CD4-positive, alpha-beta T cell treated with Interferon alpha-2 for 1 hour (primary cell): ENCODE data around the gene ENTPD5.
"Not testable (repeated sequence)": the region's sequence is repeated elsewhere in the genome, so short reads cannot be mapped to it uniquely, and the experiment has no call there.

Experiments
- DNase-seq, 2 donors: peaks; one replicate each; pipeline ENCODE4 v3.0.0-alpha.2; 2020 to 2022

The ENTPD5 gene

GRCh38 chr14:74005664-74006063, 13.4 kb downstream of the ENTPD5 start:
- DNase-seq, result not testable (repeated sequence)

- DNase-seq, result no peak
Observed at GRCh38 chr14:73998726-73999125, 20.4 kb downstream of the ENTPD5 start.

- no peak for DNase-seq
Observed at GRCh38 chr14:73997944-73998447, 21.1 kb downstream of the ENTPD5 start.

GRCh38 chr14:73997108-73997943, 21.8 kb downstream of the ENTPD5 start:
- DNase-seq, result no peak

- DNase-seq, result no peak
Observed at GRCh38 chr14:73996731-73997107, 22.4 kb downstream of the ENTPD5 start.

GRCh38 chr14:73995977-73996378, 23.1 kb downstream of the ENTPD5 start:
- no peak for DNase-seq

GRCh38 chr14:73994926-73995325, 24.2 kb downstream of the ENTPD5 start:
- DNase-seq, result not testable (repeated sequence)

- DNase-seq, result no peak
Observed at GRCh38 chr14:73991092-73991491, 28.0 kb downstream of the ENTPD5 start.

- DNase-seq, result not testable (repeated sequence)
Observed at GRCh38 chr14:73988656-73989055, 30.4 kb downstream of the ENTPD5 start.

- no peak for DNase-seq
Observed at GRCh38 chr14:73988065-73988464, 31.0 kb downstream of the ENTPD5 start.

- no peak for DNase-seq
Observed at GRCh38 chr14:73977896-73978295, 41.2 kb downstream of the ENTPD5 start.

- DNase-seq, result no peak
Observed at GRCh38 chr14:73976125-73976524, 43.0 kb downstream of the ENTPD5 start.

GRCh38 chr14:73973497-73973896, 45.6 kb downstream of the ENTPD5 start:
- no peak for DNase-seq

- DNase-seq, result no peak
Observed at GRCh38 chr14:73968885-73969284, 50.2 kb downstream of the ENTPD5 start.

GRCh38 chr14:73965216-73965615, 53.9 kb downstream of the ENTPD5 start:
- no peak for DNase-seq

- no peak for DNase-seq
Observed at GRCh38 chr14:73961192-73961591, 57.9 kb downstream of the ENTPD5 start.

- no peak for DNase-seq
Observed at GRCh38 chr14:73958591-73958990, 60.5 kb downstream of the ENTPD5 start.

- no peak for DNase-seq
Observed at GRCh38 chr14:73955674-73956073, 63.4 kb downstream of the ENTPD5 start.

GRCh38 chr14:73953731-73954130, 65.4 kb downstream of the ENTPD5 start:
- DNase-seq, result no peak

GRCh38 chr14:73949752-73950734, 69.0 kb downstream of the ENTPD5 start, which contains the start of the genes COQ6 and FAM161B:
COQ6 (plus strand) TSS chr14:73950302; CDS start chr14:73950333, 31 bp downstream.
FAM161B (minus strand) TSS chr14:73950094; CDS start chr14:73950026, 68 bp downstream.
- DNase-seq, result peak; percentile 91 to 94

- DNase-seq, result no peak
Observed at GRCh38 chr14:73945159-73945670, 73.9 kb downstream of the ENTPD5 start.

GRCh38 chr14:73944432-73945158, 74.5 kb downstream of the ENTPD5 start:
- DNase-seq, result no peak
